ENCODE measurements around the gene ANKRD13B. TPM values are rescaled to one million over a fixed set of nuclear protein-coding genes. Genes with fewer than 3 reads are reported as not detected.

Gene ANKRD13B
- total RNA-seq, 1 experiment from 2014 or later: 31.4 TPM

- POLR2A ChIA-PET: no interaction called here
Measured at GRCh38 chr17:29584452-29585079, 8.4 kb upstream of the ANKRD13B start.

More at GRCh38 chr17:29584452-29585079, 8.4 kb upstream of the ANKRD13B start:
- H3K4me1 ChIP-seq (ENCODE audit: control insufficient read depth, insufficient read depth, low read length): peaks cover 19% of the 10 kb centered on the region
- DNase-seq (ENCODE audit: low read depth, low spot score) (no peak), ATAC-seq (no peak)
- CTCF ChIA-PET: interaction anchor here (0.7 kb wide), 1 partner anchor 96 kb away, joined by 3 read pairs; no protein-coding TSS in a partner anchor
- no peak overlapping the region for H3K4me3 ChIP-seq (ENCODE audit: low read depth in 2 of 2, low read length in 2 of 2)
- no peaks in the 10 kb centered on the region for H3K9me3 ChIP-seq (ENCODE audit: control insufficient read depth, insufficient read depth, low read depth, low read length)
- in situ Hi-C loops (cut with HindIII; ENCODE audit: low pct_unique_long_range_greater_than_20kb, low sequenced_read_pairs) (no loop called here), intact Hi-C loops (cut with micrococcal nuclease; ENCODE audit: unreplicated experiment) (no loop called here)
- H3K36me3 ChIP-seq (ENCODE audit: control insufficient read depth, insufficient read depth, low read length): peaks cover 7% of the 10 kb centered on the region; the same call in 1 of the 2 replicates
- TF ChIP-seq CTCF (IDR thresholded peaks at IDR 0.05) (no peak), SIN3A (IDR thresholded peaks at IDR 0.05; ENCODE audit: borderline replicate concordance, insufficient read depth, low read depth, low read length) (no peak), POLR2AphosphoS5 (IDR thresholded peaks at IDR 0.05; ENCODE audit: low read depth, low read length) (no peak), TCF7L2 (IDR thresholded peaks at IDR 0.05; ENCODE audit: low read depth, low read length) (no peak), REST (IDR thresholded peaks at IDR 0.05; ENCODE audit: insufficient read depth in 1 of 2, low read depth in 2 of 2, low read length in 1 of 2) (no peak)
- no peaks in the 10 kb centered on the region for H3K27me3 ChIP-seq (ENCODE audit: control insufficient read depth, insufficient read depth, low read length)
- H3K27ac ChIP-seq (ENCODE audit: low read length): no peak overlapping the region
- BruUV-seq (replicated peaks): no TSS peak
